ENCODE measurements around the gene ABHD18. TPM values are rescaled to one million over a fixed set of nuclear protein-coding genes. Genes with fewer than 3 reads are reported as not detected.
"Not testable (repeated sequence)": the region's sequence is repeated elsewhere in the genome, so short reads cannot be mapped to it uniquely, and the experiment has no call there.

The ABHD18 gene
- total RNA-seq: 10.7 and 12.6 TPM in 2 replicates

- peak; percentile 100 for DNase-seq
Measured at GRCh38 chr4:127965062-127965802, at the start of gene ABHD18, which contains the start of gene MFSD8. Gene ABHD18, plus strand, starts transcription at chr4:127965406. Its CDS starts 17,550 bp downstream, at chr4:127982956. Gene MFSD8, minus strand, starts transcription at chr4:127965173. Its CDS starts 40 bp downstream, at chr4:127965133.

GRCh38 chr4:127916512-127916911, 48.7 kb upstream of the ABHD18 start:
- no peak for DNase-seq

GRCh38 chr4:127917151-127917550, 48.1 kb upstream of the ABHD18 start:
- DNase-seq: no peak

GRCh38 chr4:127920521-127920920, 44.7 kb upstream of the ABHD18 start:
- DNase-seq: no peak

- no peak for DNase-seq
Measured at GRCh38 chr4:127922226-127922625, 43.0 kb upstream of the ABHD18 start.

- not testable (repeated sequence) for DNase-seq
Measured at GRCh38 chr4:127925720-127926119, 39.5 kb upstream of the ABHD18 start.

- DNase-seq: no peak
Measured at GRCh38 chr4:127930175-127930574, 35.0 kb upstream of the ABHD18 start.

- DNase-seq: not testable (repeated sequence)
Measured at GRCh38 chr4:127931836-127932235, 33.4 kb upstream of the ABHD18 start.

- no peak for DNase-seq
Measured at GRCh38 chr4:127936974-127937373, 28.2 kb upstream of the ABHD18 start.

GRCh38 chr4:127957105-127957504, 8.1 kb upstream of the ABHD18 start:
- DNase-seq: no peak

GRCh38 chr4:127959794-127960193, 5.4 kb upstream of the ABHD18 start:
- DNase-seq: no peak

GRCh38 chr4:127963633-127964398, 1.4 kb upstream of the ABHD18 start:
- not testable (repeated sequence) for DNase-seq

GRCh38 chr4:127964426-127965061, 662 bp upstream of the ABHD18 start:
- not testable (repeated sequence) for DNase-seq

GRCh38 chr4:127965803-127966175, 583 bp downstream of the ABHD18 start:
- DNase-seq: peak; percentile 27

GRCh38 chr4:127967141-127967775, 2.1 kb downstream of the ABHD18 start:
- no peak for DNase-seq

- no peak for DNase-seq
Measured at GRCh38 chr4:127968586-127968985, 3.4 kb downstream of the ABHD18 start.

GRCh38 chr4:127970925-127971324, 5.7 kb downstream of the ABHD18 start:
- not testable (repeated sequence) for DNase-seq

- DNase-seq: no peak
Measured at GRCh38 chr4:127975121-127975770, 10.0 kb downstream of the ABHD18 start.

GRCh38 chr4:127978930-127979329, 13.7 kb downstream of the ABHD18 start:
- no peak for DNase-seq

- no peak for DNase-seq
Measured at GRCh38 chr4:127982445-127982844, 17.2 kb downstream of the ABHD18 start.

GRCh38 chr4:127985989-127986388, 20.8 kb downstream of the ABHD18 start:
- no peak for DNase-seq

GRCh38 chr4:127988638-127989037, 23.4 kb downstream of the ABHD18 start:
- DNase-seq: no peak

Measured in dermis blood vessel endothelial cell (primary cell).